HFF-Myc (cell line): ENCODE results near the gene ZNF777.
"Not testable (repeated sequence)": the region's sequence is repeated elsewhere in the genome, so short reads cannot be mapped to it uniquely, and the experiment has no call there.

Source experiments
- DNase-seq: peaks from one replicate; pipeline ENCODE4 v3.0.0-alpha.2; 2011; ENCODE audit warnings: low read depth; ENCODE audit errors: extremely low read depth
- H3K4me3 ChIP-seq: replicated peaks from 2 replicates; pipeline ENCODE4 v1.5.1; 2011; ENCODE audit warnings: low read depth, mild to moderate bottlenecking, control low read depth, low read length
- CTCF ChIP-seq: IDR thresholded peaks from 2 replicates; pipeline ENCODE4 v1.5.1; 2012; ENCODE audit warnings: mild to moderate bottlenecking, low read depth, low read length, control low read depth; ENCODE audit errors: missing control alignments

ZNF777 gene

GRCh38 chr7:149404396-149404795, 56.5 kb downstream of the ZNF777 start:
- TF ChIP-seq CTCF = no peak
- no peak overlapping the region for H3K4me3 ChIP-seq
- DNase-seq = no peak

- no peak overlapping the region for H3K4me3 ChIP-seq
- TF ChIP-seq CTCF = no peak
- no peak for DNase-seq
These were observed 62.6 kb downstream of the ZNF777 start for GRCh38 chr7:149398195-149398820.

GRCh38 chr7:149397470-149398043, 63.3 kb downstream of the ZNF777 start:
- no peak for DNase-seq
- TF ChIP-seq CTCF = no peak
- H3K4me3 ChIP-seq = no peak overlapping the region

- not testable (repeated sequence) for H3K4me3 ChIP-seq, DNase-seq
These were observed 72.1 kb downstream of the ZNF777 start for GRCh38 chr7:149388550-149389335.

- H3K4me3 ChIP-seq, DNase-seq: not testable (repeated sequence)
These were observed 74.3 kb downstream of the ZNF777 start for GRCh38 chr7:149386514-149386913.

- no peak overlapping the region for H3K4me3 ChIP-seq
- no peak for DNase-seq
- no peak for TF ChIP-seq CTCF
These were observed 75.5 kb downstream of the ZNF777 start for GRCh38 chr7:149385195-149385950.
